Panc1 (cell line): ENCODE data around the gene CYP4F22.

ENCODE experiments used
- POLR2AphosphoS5 ChIP-seq: IDR thresholded peaks from 2 replicates; pipeline ENCODE4 v1.6.1; 2012; ENCODE audit warnings: mild to moderate bottlenecking, low read depth, low read length, moderate library complexity
- REST ChIP-seq, 2 experiments: IDR thresholded peaks; 2 replicates each; pipeline ENCODE4 v1.6.1; 2011 to 2012; ENCODE audit warnings: low read depth in 2 of 2, control low read depth in 1 of 2, low read length in 1 of 2, mild to moderate bottlenecking in 1 of 2, moderate library complexity in 1 of 2; ENCODE audit not compliant: insufficient read depth in 1 of 2
- TF ChIP-seq, protein P1 (sequence below): fragments of 450-650 bp; IDR thresholded peaks from 2 replicates; pipeline ENCODE4 v1.5.1; 2017; ENCODE audit warnings: mild to moderate bottlenecking

DNA sequence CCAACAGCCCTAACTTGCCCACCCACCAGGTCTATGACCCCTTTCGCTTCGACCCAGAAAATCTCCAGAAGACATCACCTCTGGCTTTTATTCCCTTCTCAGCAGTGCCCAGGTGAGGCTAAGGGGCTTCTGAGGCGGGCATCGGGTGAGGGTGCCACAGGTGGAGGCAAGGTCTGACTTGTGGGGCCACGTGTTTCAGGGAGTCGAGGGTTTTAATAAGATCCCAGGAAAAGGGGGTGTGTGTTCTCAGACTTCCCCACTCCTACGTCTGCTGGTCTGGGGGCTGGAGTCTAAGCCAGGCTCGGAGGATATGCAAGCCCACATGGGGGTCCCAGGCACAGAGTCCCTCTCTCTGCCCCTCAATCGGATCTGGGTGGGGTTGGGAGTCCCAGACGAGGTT lies 75.8 kb downstream of the CYP4F22 start:
- TF ChIP-seq REST (IDR thresholded peaks at IDR 0.05; ENCODE audit: insufficient read depth in 1 of 2, low read depth in 2 of 2, low read length in 1 of 2) (no peak), POLR2AphosphoS5 (no peak)
- TF ChIP-seq, protein P1, sequence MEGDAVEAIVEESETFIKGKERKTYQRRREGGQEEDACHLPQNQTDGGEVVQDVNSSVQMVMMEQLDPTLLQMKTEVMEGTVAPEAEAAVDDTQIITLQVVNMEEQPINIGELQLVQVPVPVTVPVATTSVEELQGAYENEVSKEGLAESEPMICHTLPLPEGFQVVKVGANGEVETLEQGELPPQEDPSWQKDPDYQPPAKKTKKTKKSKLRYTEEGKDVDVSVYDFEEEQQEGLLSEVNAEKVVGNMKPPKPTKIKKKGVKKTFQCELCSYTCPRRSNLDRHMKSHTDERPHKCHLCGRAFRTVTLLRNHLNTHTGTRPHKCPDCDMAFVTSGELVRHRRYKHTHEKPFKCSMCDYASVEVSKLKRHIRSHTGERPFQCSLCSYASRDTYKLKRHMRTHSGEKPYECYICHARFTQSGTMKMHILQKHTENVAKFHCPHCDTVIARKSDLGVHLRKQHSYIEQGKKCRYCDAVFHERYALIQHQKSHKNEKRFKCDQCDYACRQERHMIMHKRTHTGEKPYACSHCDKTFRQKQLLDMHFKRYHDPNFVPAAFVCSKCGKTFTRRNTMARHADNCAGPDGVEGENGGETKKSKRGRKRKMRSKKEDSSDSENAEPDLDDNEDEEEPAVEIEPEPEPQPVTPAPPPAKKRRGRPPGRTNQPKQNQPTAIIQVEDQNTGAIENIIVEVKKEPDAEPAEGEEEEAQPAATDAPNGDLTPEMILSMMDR: no peak
